VCaP (cell line): ENCODE measurements around the gene UCHL5.
A peak's percentile ranks its signal among the peaks of the same experiment; 100 is the strongest.
"Not testable (repeated sequence)": the region's sequence is repeated elsewhere in the genome, so short reads cannot be mapped to it uniquely, and the experiment has no call there.

Source experiments
- H3K27ac ChIP-seq: fragments of 450-650 bp; 2 replicates; pipeline ENCODE4 v1.5.1; 2017
- TF ChIP-seq, protein P1 (sequence below): fragments of 450-650 bp; conservative IDR thresholded peaks from 2 replicates; pipeline ENCODE4 v1.5.1; 2017; ENCODE audit warnings: mild to moderate bottlenecking, moderate library complexity

Gene UCHL5

GRCh38 chr1:193065954-193066353 is 6.8 kb upstream of the UCHL5 start:
- TF ChIP-seq, protein P1, sequence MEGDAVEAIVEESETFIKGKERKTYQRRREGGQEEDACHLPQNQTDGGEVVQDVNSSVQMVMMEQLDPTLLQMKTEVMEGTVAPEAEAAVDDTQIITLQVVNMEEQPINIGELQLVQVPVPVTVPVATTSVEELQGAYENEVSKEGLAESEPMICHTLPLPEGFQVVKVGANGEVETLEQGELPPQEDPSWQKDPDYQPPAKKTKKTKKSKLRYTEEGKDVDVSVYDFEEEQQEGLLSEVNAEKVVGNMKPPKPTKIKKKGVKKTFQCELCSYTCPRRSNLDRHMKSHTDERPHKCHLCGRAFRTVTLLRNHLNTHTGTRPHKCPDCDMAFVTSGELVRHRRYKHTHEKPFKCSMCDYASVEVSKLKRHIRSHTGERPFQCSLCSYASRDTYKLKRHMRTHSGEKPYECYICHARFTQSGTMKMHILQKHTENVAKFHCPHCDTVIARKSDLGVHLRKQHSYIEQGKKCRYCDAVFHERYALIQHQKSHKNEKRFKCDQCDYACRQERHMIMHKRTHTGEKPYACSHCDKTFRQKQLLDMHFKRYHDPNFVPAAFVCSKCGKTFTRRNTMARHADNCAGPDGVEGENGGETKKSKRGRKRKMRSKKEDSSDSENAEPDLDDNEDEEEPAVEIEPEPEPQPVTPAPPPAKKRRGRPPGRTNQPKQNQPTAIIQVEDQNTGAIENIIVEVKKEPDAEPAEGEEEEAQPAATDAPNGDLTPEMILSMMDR: no peak
- peak overlapping the region; percentile 23; the same call in 1 of the 2 replicates for H3K27ac ChIP-seq

GRCh38 chr1:193062698-193063463 is 3.7 kb upstream of the UCHL5 start:
- no peak overlapping the region for H3K27ac ChIP-seq
- TF ChIP-seq, protein P1: no peak

DNA sequence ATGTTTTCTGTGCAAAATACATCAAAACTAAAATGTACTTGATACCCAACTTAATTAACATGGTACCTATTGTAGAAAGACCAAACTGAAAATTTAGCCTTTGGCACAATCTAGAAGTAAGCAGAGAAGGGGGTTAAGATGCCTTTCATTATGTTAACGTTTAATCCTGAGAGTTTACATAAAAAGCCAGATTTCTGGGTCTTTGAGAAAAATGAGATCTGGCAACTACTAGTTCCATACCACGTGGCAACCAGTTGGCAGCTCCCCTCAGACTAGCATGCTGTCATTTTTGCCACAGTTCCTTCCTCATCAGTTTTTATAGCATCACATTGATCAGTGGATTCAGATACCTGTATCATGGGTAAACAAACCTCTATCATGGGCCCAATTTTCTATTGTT is 1.8 kb upstream of the UCHL5 start:
- TF ChIP-seq, protein P1: no peak
- H3K27ac ChIP-seq: peak overlapping the region; percentile 93

DNA sequence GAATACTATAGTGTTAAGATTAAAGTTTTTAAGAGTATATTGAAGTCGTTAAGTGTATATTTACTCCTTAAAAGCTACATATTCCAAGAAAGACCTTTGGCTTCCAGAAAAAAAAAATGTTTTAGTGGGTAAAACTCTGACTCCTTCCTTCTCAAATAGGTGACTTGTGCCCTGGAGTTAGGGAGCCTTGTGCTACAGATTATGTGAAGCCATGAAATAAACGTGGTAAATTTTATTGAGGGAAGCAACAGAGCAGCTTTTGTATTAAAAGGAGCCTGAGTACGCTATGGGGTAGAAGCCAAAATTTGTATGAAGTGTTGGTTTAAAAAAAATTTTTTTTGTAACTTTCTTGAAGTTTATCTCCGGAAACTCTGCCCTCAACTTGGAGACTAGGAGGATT is 1.2 kb upstream of the UCHL5 start:
- TF ChIP-seq, protein P1: no peak
- peak overlapping the region; percentile 93 for H3K27ac ChIP-seq

DNA sequence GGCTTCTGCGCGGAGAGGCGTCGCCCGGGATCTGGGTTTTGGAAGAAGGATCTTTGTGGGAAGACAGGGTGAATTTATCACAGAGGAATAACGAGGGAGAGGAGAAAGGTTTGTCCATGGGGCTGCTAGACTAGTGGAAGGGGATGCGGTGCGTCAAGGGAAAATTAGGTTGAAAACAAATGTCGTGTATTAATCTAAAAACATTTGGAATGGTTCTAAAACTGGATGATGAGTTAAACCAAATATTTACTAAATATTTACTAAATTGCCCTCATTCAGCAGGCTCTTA is 899 bp upstream of the UCHL5 start:
- H3K27ac ChIP-seq: peak overlapping the region; percentile 93
- TF ChIP-seq, protein P1: no peak

- TF ChIP-seq, protein P1: no peak
- peak overlapping the region; percentile 93 for H3K27ac ChIP-seq
These were observed 455 bp downstream of the UCHL5 start for GRCh38 chr1:193058529-193059281.

DNA sequence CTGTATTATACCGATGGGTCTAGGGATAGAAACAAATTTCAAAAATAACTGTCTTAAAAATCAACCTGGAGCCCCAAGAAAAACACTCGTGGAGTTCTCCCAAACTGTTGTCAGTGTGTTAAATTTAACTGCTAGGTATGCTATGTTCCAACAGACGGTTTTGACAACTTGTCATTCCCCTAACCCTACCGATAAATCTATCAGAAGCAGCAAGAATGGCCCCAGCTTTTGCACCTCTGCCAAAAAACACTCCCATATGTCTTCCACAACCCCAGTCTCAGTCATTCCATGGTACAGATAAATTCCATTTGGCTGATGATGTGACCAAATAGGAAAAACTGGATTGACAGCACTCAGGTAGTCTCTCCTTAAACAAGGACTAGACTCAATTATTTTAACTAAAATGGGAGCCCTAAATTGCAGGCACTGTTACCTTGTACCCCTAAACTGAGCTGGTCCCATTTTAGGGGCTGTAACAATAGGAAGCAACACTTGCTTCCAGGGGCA is 4.9 kb downstream of the UCHL5 start:
- H3K27ac ChIP-seq: peak overlapping the region; percentile 74
- TF ChIP-seq, protein P1: no peak

DNA sequence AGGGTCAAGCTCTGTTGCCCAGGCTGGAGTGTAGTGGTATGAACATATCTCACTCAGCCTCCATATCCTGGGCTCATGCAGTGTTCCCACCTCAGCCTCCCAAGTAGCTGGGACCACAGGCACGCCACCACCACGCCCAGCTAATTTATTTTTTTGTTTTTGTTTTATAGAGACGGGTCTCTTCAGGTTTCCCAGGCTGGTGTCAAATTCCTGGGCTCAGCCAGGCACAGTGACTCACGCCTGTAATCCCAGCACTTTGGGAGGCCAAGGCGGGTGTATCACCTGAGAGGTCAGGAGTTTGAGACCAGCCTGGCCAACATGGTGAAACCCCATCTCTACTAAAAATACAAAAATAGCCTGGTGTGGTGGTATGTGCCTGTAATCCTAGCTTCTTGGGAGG is 10.2 kb downstream of the UCHL5 start:
- not testable (repeated sequence) for H3K27ac ChIP-seq
